GM18526 (cell line): Measurements from ENCODE around the gene FLAD1.
A peak's percentile ranks its signal among the peaks of the same experiment; 100 is the strongest.

Experiments
- POLR2A ChIP-seq: IDR thresholded peaks from 3 replicates; pipeline ENCODE4 v1.6.1; 2011; ENCODE audit not compliant: insufficient read length; ENCODE audit errors: extremely low read depth

Gene FLAD1

GRCh38 chr1:155001675-155002463 is 18.7 kb downstream of the FLAD1 start:
- TF ChIP-seq POLR2A: no peak

- TF ChIP-seq POLR2A: peak; percentile 16
Observed at GRCh38 chr1:155002464-155003226, 19.5 kb downstream of the FLAD1 start, which contains the start of gene ZBTB7B. TSS of gene ZBTB7B (plus strand) at chr1:155002802. CDS start at chr1:155014661, 11,859 bp downstream.

- TF ChIP-seq POLR2A: no peak
Observed at GRCh38 chr1:155003227-155003765, 20.2 kb downstream of the FLAD1 start.

- TF ChIP-seq POLR2A: no peak
Observed at GRCh38 chr1:155003766-155004351, 20.7 kb downstream of the FLAD1 start.

GRCh38 chr1:155004352-155005075 is 21.4 kb downstream of the FLAD1 start:
- TF ChIP-seq POLR2A: no peak

- no peak for TF ChIP-seq POLR2A
Observed at GRCh38 chr1:155005076-155006011, 22.2 kb downstream of the FLAD1 start.

- no peak for TF ChIP-seq POLR2A
Observed at GRCh38 chr1:155006601-155007101, 23.5 kb downstream of the FLAD1 start.

GRCh38 chr1:155007251-155007828 is 24.2 kb downstream of the FLAD1 start:
- TF ChIP-seq POLR2A: no peak

- TF ChIP-seq POLR2A: no peak
Observed at GRCh38 chr1:155008015-155008941, 25.1 kb downstream of the FLAD1 start.

GRCh38 chr1:155009221-155009711 is 26.1 kb downstream of the FLAD1 start:
- TF ChIP-seq POLR2A: no peak

- TF ChIP-seq POLR2A: no peak
Observed at GRCh38 chr1:155009742-155010141, 26.6 kb downstream of the FLAD1 start.
